Testis (tissue), 3 donors: ENCODE data around the gene GABRR3. TPM values are rescaled to one million over a fixed set of nuclear protein-coding genes. Genes with fewer than 3 reads are reported as not detected.

Source experiments
- DNase-seq: peaks from one replicate; pipeline ENCODE4 v3.0.0-alpha.2; 2019
- H3K27ac ChIP-seq, 2 donors: fragments of 200-600 bp; sonication (generic); one replicate each; pipeline ENCODE4 v1.5.1; 2019
- H3K27me3 ChIP-seq: fragments of 200-600 bp; sonication (generic); one replicate; pipeline ENCODE4 v1.5.1; 2019
- H3K36me3 ChIP-seq: fragments of 200-600 bp; sonication (generic); one replicate; pipeline ENCODE4 v1.5.1; 2017; ENCODE audit warnings: low read depth; ENCODE audit errors: missing control alignments
- H3K4me1 ChIP-seq: fragments of 200-600 bp; sonication (generic); one replicate; pipeline ENCODE4 v1.5.1; 2019
- H3K4me3 ChIP-seq, 2 donors: fragments of 200-600 bp; sonication (generic); one replicate each; pipeline ENCODE4 v1.5.1; 2017 to 2019
- H3K9me3 ChIP-seq: fragments of 200-600 bp; sonication (generic); one replicate; pipeline ENCODE4 v1.5.1; 2017
- CTCF ChIP-seq, 3 experiments: fragments of 450-650 bp in 2 of 3; fragments of 200-600 bp in 1 of 3; sonication (generic) in 1 of 3; IDR thresholded peaks; one replicate each; pipeline ENCODE4 v1.5.1; 2016 to 2019; ENCODE audit warnings: antibody characterized with exemption in 3 of 3, mild to moderate bottlenecking in 2 of 3, moderate library complexity in 1 of 3
- POLR2A ChIP-seq: fragments of 450-650 bp; IDR thresholded peaks from one replicate; pipeline ENCODE4 v1.6.1; 2017; ENCODE audit warnings: antibody characterized with exemption, mild to moderate bottlenecking, moderate library complexity
- WGBS, 2 donors: methylation state at CpG; one replicate each; pipeline ENCODE4 v1.1.5; 2018; 5-methylcytosine and 5-hydroxymethylcytosine counted together
- intact Hi-C: fragments of 100-400 bp; cut with DNase I; formaldehyde crosslinking; loops from one replicate; pipeline ENCODE4 v1.15.1; 2023; ENCODE audit warnings: low total_unique reads
- polyA plus RNA-seq: library from polyadenylated mRNA; stranded (reverse); fragments of 350-450 nt; fragmentation: Illumina TruSeq; extraction: RNeasy Lipid Tissue Mini Kit (QIAGEN cat#74804); gene quantifications from one replicate; pipeline ENCODE4 v1.2.3, GENCODE V29; 2014; ENCODE audit warnings: low read depth, low replicate concordance; ENCODE audit not compliant: insufficient read depth
- total RNA-seq, 2 donors: library from RNA; depleted of rRNA; stranded (reverse); fragments of >200 nt; gene quantifications; one replicate each; pipeline ENCODE4 v1.2.3, GENCODE V29; 2016

GABRR3 gene
- total and polyA plus RNA-seq, 3 donors from 2014 or later, result 0.19 to 0.55 (median 0.38) TPM

DNA sequence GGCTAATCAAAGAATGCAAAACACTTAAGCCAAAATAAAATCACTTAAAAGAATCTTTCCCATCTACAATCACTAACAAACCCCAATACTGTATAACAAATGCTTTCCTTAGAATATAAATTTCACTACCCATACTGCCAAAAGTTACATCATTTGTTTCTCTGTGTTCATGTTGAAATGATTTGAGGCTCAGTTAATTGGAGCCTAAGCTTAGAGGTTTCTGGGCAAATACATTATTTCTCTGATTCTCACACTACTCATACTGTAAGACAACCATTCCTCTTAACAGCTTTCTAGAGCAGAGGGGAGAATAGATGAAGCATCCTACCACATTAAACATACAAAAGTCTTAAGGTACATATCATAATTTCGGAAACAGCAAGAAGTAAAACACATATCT, 65.0 kb downstream of the GABRR3 start:
- WGBS, 2 donors, result 88 to 92% methylated on average over 1 of the region's 1 CpG
- TF ChIP-seq POLR2A (no peak), CTCF (IDR thresholded peaks at IDR 0.05) (no peak)

GRCh38 chr3:97969541-97969940, 65.6 kb downstream of the GABRR3 start:
- Histone ChIP-seq H3K4me3 (no peak overlapping the region), H3K27me3 (no peaks in the 10 kb centered on the region), H3K9me3 (no peaks in the 10 kb centered on the region), H3K36me3 (no peaks in the 10 kb centered on the region), H3K27ac (no peak overlapping the region), H3K4me1 (peaks cover 15% of the 10 kb centered on the region)
- no peak for TF ChIP-seq CTCF (IDR thresholded peaks at IDR 0.05)
- WGBS, 2 donors, result 58 to 71% methylated on average over 3 to 5 of the region's 5 CpGs
- intact Hi-C loops, result no loop called here
- no peak for DNase-seq

More for the DNA sequence above, 65.0 kb downstream of the GABRR3 start:
- H3K4me1 ChIP-seq, result peaks cover 15% of the 10 kb centered on the region
- H3K4me3 ChIP-seq, result no peak overlapping the region
- H3K9me3 ChIP-seq, result no peaks in the 10 kb centered on the region
- DNase-seq, result no peak
- intact Hi-C loops, result no loop called here
- H3K27me3 ChIP-seq, result no peaks in the 10 kb centered on the region
- H3K27ac ChIP-seq, result no peak overlapping the region
- H3K36me3 ChIP-seq, result no peaks in the 10 kb centered on the region

DNA sequence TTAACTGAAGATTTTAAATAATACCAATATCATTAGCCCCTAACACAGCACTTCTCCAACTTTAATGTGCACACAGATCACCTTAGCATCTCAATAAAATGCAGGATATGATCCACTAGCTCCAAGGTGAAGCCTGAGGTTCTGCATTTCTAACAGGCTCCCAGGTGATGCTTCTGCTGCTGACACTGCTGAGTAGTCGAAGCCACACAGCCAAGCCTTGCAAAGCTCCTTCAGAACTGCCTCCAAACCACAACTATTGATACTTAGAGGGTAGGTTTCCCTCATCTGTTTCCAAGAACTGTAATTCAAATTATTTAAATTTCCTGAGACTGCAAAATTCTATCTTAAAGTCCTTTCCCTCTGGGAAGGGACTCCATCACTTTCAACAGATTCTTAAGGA, 66.7 kb downstream of the GABRR3 start:
- intact Hi-C loops, result no loop called here

DNA sequence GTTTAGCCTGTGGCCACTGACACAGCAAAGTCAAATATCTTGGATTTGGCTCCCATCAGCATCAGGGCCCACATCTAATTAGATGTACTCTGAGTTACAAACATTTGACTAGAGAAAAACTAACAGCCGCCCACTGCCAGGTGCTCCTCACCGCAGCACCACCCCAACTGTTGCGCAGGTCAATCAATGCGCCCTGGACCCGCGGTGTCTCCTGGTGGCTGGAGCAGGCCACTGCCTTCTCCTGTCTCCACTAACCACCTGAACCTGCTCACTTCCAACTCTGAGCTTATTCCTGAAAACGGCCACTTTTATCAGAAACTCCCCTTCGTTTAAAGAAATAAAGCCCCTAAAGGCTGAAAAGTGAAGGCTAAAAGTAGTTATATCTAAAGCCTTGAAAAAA, 67.1 kb downstream of the GABRR3 start:
- TF ChIP-seq POLR2A, result no peak
- no peak for TF ChIP-seq CTCF (IDR thresholded peaks at IDR 0.05)
- Histone ChIP-seq H3K27me3 (no peaks in the 10 kb centered on the region), H3K4me3 (no peak overlapping the region), H3K36me3 (no peaks in the 10 kb centered on the region), H3K9me3 (no peaks in the 10 kb centered on the region), H3K4me1 (peaks cover 13% of the 10 kb centered on the region), H3K27ac (no peak overlapping the region)
- intact Hi-C loops, result no loop called here
- no peak for DNase-seq
- 92 to 94% methylated on average over 8 of the region's 8 CpGs for WGBS, 2 donors

More for the DNA sequence above, 66.7 kb downstream of the GABRR3 start:
- Histone ChIP-seq H3K4me1 (peaks cover 15% of the 10 kb centered on the region), H3K27me3 (no peaks in the 10 kb centered on the region), H3K9me3 (no peaks in the 10 kb centered on the region), H3K27ac (no peak overlapping the region), H3K36me3 (no peaks in the 10 kb centered on the region), H3K4me3 (no peak overlapping the region)
- TF ChIP-seq POLR2A, result no peak
- TF ChIP-seq CTCF (IDR thresholded peaks at IDR 0.05), result no peak
- DNase-seq, result no peak
- 97 to 100% methylated on average over 1 of the region's 1 CpG for WGBS, 2 donors

GRCh38 chr3:97960993-97961766, 73.9 kb downstream of the GABRR3 start:
- TF ChIP-seq POLR2A (no peak), CTCF (IDR thresholded peaks at IDR 0.05) (no peak)
- WGBS, 2 donors, result 83 to 91% methylated on average over 8 of the region's 8 CpGs
- Histone ChIP-seq H3K36me3 (no peaks in the 10 kb centered on the region), H3K4me3 (no peak overlapping the region), H3K27me3 (no peaks in the 10 kb centered on the region), H3K27ac (no peak overlapping the region), H3K4me1 (no peaks in the 10 kb centered on the region), H3K9me3 (no peaks in the 10 kb centered on the region)
- intact Hi-C loops, result no loop called here
- DNase-seq, result no peak
